Adrenal gland (tissue), 5 donors: Measurements from ENCODE around the gene ZCCHC8.

Source experiments
- POLR2A ChIP-seq, 2 donors: fragments of 450-650 bp; IDR thresholded peaks; one replicate each; pipeline ENCODE4 v1.6.1; 2017; ENCODE audit warnings: antibody characterized with exemption in 2 of 2, mild to moderate bottlenecking in 2 of 2, moderate library complexity in 1 of 2
- TF ChIP-seq, protein P1 (sequence below), 6 experiments: fragments of 450-650 bp in 4 of 6; fragments of 200-600 bp in 2 of 6; sonication (generic) in 1 of 6; IDR thresholded peaks; 1 replicate in 5 of 6; 2 replicates in 1 of 6; pipeline versions ENCODE4 v1.5.1 to v1.8.0; 2016 to 2021; ENCODE audit warnings: antibody characterized with exemption in 6 of 6, mild to moderate bottlenecking in 2 of 6, moderate library complexity in 1 of 6
- donor health status: DM: no; HTN: no; CAD: no.

DNA sequence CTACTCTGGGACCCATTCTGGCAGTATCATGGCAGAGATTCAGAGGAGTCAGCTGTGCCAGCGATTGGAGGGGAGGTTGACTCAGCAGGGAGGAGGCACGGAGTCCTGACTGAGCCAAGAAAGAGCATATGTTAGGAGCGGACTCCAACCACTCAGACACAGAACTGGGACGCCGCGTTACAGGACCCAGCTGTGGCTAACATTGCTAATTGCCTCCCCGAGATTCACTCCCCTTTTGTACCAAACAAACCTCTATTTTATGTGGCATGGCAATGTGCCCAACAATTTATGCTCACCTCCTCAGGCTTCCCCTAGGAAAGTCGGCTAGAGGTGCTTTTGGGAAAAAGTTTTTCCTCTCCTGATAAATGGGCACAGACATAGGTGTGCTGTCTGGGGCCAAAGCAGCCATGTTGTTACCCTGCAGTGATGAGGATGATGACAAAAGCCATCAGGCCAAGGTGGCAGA is 63.0 kb downstream of the ZCCHC8 start:
- TF ChIP-seq, protein P1, sequence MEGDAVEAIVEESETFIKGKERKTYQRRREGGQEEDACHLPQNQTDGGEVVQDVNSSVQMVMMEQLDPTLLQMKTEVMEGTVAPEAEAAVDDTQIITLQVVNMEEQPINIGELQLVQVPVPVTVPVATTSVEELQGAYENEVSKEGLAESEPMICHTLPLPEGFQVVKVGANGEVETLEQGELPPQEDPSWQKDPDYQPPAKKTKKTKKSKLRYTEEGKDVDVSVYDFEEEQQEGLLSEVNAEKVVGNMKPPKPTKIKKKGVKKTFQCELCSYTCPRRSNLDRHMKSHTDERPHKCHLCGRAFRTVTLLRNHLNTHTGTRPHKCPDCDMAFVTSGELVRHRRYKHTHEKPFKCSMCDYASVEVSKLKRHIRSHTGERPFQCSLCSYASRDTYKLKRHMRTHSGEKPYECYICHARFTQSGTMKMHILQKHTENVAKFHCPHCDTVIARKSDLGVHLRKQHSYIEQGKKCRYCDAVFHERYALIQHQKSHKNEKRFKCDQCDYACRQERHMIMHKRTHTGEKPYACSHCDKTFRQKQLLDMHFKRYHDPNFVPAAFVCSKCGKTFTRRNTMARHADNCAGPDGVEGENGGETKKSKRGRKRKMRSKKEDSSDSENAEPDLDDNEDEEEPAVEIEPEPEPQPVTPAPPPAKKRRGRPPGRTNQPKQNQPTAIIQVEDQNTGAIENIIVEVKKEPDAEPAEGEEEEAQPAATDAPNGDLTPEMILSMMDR (IDR thresholded peaks at IDR 0.05), result no peak
- TF ChIP-seq POLR2A (IDR thresholded peaks at IDR 0.05), result peak in 1 of 2 donors; percentile 83
